WERI-Rb-1 (cell line): ENCODE measurements around the gene ZNF697.

Source experiments
- DNase-seq: peaks from one replicate; pipeline ENCODE4 v3.0.0-alpha.2; 2020
- H3K27ac ChIP-seq: fragments of 250-450 bp; sonication (Bioruptor Pico); 2 replicates; pipeline ENCODE4 v1.5.1; 2020; ENCODE audit warnings: mild to moderate bottlenecking, moderate library complexity
- H3K27me3 ChIP-seq: fragments of 250-450 bp; sonication (Bioruptor Pico); 2 replicates; pipeline ENCODE4 v1.5.1; 2021; ENCODE audit warnings: mild to moderate bottlenecking, low read depth, moderate library complexity; ENCODE audit not compliant: insufficient read depth, severe bottlenecking
- H3K36me3 ChIP-seq: fragments of 250-450 bp; sonication (Bioruptor Pico); 2 replicates; pipeline ENCODE4 v1.5.1; 2020; ENCODE audit warnings: mild to moderate bottlenecking, moderate library complexity
- H3K4me3 ChIP-seq: 2 replicates; pipeline ENCODE4 v1.5.1; 2011; ENCODE audit warnings: low read depth, mild to moderate bottlenecking, control low read depth, low read length
- H3K9me3 ChIP-seq: fragments of 250-450 bp; sonication (Bioruptor Pico); 2 replicates; pipeline ENCODE4 v1.5.1; 2021; ENCODE audit warnings: mild to moderate bottlenecking, moderate library complexity; ENCODE audit not compliant: severe bottlenecking
- TF ChIP-seq, protein P1 (sequence below): IDR thresholded peaks from 2 replicates; pipeline ENCODE4 v1.5.1; 2011; ENCODE audit warnings: low read depth, mild to moderate bottlenecking, control low read depth, inconsistent platforms, low read length

Gene ZNF697

DNA sequence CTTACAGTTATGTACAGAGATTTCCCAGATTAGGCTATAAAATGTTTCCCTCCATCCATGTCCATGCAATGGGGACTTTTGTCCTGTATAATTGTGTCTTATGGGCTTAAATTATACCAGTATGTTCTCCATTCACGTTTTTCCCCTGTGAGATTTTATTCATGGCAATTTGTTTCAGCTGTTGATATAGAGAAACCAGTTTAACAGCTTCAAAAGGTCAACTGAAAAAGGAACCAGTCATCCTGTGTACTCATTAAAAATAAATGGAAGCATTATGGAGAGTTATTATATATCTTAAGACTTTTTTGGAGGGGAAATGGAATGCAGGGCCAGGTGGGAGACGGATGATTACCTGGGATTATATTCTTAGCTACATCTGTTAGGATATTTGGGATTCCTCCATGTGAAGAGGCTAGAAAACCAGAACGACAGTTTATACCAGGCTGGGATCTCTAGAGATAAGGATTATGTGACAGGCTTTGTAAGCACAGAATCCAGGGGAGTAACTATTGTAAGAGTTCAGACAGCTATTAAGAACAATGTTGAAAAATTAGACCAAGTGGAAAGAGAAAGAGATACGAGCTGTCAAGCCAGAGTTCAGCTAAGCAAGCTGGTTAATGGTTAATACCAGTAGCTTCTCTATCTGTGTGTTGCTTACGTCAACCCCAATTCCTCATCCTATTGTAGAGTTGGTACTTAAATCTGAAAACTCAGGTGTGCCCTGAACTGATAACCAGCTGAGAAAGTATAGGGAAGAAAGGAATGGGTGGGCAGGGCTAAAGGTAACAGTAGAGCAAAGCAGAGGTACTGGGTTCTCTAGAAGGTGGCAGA, 12.4 kb upstream of the ZNF697 start:
- Histone ChIP-seq H3K27me3 (no peaks in the 10 kb centered on the region), H3K36me3 (no peaks in the 10 kb centered on the region), H3K27ac (no peak overlapping the region), H3K9me3 (no peaks in the 10 kb centered on the region), H3K4me3 (no peak overlapping the region)
- TF ChIP-seq, protein P1, sequence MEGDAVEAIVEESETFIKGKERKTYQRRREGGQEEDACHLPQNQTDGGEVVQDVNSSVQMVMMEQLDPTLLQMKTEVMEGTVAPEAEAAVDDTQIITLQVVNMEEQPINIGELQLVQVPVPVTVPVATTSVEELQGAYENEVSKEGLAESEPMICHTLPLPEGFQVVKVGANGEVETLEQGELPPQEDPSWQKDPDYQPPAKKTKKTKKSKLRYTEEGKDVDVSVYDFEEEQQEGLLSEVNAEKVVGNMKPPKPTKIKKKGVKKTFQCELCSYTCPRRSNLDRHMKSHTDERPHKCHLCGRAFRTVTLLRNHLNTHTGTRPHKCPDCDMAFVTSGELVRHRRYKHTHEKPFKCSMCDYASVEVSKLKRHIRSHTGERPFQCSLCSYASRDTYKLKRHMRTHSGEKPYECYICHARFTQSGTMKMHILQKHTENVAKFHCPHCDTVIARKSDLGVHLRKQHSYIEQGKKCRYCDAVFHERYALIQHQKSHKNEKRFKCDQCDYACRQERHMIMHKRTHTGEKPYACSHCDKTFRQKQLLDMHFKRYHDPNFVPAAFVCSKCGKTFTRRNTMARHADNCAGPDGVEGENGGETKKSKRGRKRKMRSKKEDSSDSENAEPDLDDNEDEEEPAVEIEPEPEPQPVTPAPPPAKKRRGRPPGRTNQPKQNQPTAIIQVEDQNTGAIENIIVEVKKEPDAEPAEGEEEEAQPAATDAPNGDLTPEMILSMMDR = no peak
- DNase-seq = no peak

DNA sequence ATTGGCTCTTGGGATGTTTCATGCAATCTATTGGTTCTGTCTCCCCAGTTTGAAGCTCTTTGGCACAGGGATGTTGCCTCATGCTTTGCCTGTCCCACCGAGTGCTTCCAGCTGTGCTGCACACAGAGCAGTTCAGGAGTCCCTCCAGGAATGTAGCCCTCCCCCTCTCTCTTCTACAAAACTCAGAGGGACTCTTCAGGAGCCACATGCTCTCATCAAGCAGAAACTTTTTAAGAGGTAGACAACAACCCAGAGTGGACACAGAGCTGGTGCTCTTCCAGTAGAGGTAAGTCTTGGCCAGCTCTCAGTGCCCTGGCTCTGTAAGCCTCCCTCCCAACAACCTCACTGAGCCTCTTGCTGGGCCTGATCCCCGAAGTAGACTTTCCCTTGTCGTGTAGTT, 11.6 kb upstream of the ZNF697 start:
- H3K27me3 ChIP-seq = no peaks in the 10 kb centered on the region
- no peak overlapping the region for H3K4me3 ChIP-seq
- H3K36me3 ChIP-seq = no peaks in the 10 kb centered on the region
- H3K9me3 ChIP-seq = no peaks in the 10 kb centered on the region
- no peak for DNase-seq
- H3K27ac ChIP-seq = no peak overlapping the region
- TF ChIP-seq, protein P1 = no peak

DNA sequence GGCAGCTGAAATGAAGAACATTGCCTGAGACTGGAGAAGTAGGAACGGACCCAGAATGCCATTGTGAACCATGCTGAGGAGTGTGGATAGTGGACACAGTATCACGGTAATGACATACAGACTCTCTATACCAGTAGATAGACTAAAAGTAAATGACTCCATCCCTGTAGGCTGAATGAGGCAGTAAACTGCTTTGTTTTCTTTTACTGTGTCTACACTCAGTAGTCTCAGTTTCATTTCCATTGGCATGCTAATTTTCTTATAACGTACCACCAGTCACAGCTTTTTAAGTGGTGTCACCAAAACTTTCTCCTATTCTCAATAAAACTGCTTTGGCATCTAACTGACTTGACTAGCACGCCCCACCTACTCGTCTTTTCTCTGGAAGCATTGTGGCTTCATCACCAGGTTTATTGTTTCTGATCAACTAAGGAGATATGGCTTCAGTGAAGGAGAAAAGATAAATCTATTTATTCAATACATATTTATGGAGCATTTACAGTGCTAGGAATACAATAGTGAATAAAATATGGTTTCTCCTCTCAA, 8.4 kb upstream of the ZNF697 start:
- peaks cover 6% of the 10 kb centered on the region for H3K27me3 ChIP-seq
- TF ChIP-seq, protein P1 = no peak
- H3K27ac ChIP-seq = no peak overlapping the region
- no peak for DNase-seq
- H3K9me3 ChIP-seq = no peaks in the 10 kb centered on the region
- no peaks in the 10 kb centered on the region for H3K36me3 ChIP-seq
- no peak overlapping the region for H3K4me3 ChIP-seq

DNA sequence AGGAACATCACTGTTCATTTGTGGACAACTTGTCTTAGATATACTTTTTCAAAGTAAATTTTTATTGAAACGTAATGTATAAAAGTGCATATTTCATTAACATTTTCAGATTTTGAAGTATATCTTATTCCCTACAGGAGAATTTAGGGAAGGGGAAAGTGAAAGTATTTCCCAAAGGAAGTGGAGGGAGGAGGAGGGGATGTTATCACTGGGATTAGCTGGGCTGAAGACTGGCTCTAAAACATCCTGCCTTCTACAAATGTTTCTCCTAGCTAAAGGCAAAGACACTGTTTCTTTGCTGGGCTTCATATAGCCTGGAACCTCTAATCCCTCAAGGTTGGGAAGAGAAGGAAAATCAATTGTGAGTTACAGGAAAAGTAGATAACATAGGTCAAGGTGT, 7.1 kb upstream of the ZNF697 start:
- DNase-seq = no peak
- no peak overlapping the region for H3K4me3 ChIP-seq
- no peak overlapping the region for H3K27ac ChIP-seq
- H3K36me3 ChIP-seq = no peaks in the 10 kb centered on the region
- TF ChIP-seq, protein P1 = no peak
- peaks cover 6% of the 10 kb centered on the region for H3K27me3 ChIP-seq
- H3K9me3 ChIP-seq = no peaks in the 10 kb centered on the region

DNA sequence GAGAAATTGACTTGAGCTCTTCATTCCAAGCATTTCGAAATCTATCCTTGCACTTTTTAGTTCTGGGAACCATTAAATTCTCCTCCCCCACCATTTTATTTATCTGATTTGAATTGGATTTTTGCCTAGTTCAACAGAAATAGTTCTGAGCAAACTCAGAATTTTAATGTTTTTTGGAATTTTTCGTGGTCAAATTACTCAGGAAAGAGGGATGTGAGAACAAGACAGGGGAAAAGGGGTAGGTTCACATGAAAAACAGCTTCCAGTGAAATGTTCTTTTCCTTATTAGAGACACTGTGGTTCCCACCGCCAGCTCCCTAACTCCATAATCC, 5.7 kb upstream of the ZNF697 start:
- no peak for DNase-seq
- Histone ChIP-seq H3K9me3 (no peaks in the 10 kb centered on the region), H3K27me3 (peaks cover 6% of the 10 kb centered on the region), H3K36me3 (no peaks in the 10 kb centered on the region), H3K27ac (no peak overlapping the region), H3K4me3 (no peak overlapping the region)
- TF ChIP-seq, protein P1 = no peak
